SK-N-SH treated with all-trans-retinoic acid at 6 μM for 48 hours (cell line): ENCODE data around the gene PRSS56.

Experiments used
- ATAC-seq: fragments of 200-7000 bp; cut with Tn5 transposase; 3 replicates; pipeline ENCODE4 v1.9.1; 2020; ENCODE audit warnings: mild to moderate bottlenecking, moderate library complexity
- ARNTL ChIP-seq: fragments of 450-650 bp; formaldehyde crosslinking; IDR thresholded peaks from 2 replicates; pipeline ENCODE4 v1.5.0; 2020; ENCODE audit warnings: low read depth, mild to moderate bottlenecking, moderate library complexity, borderline replicate concordance
- CREB5 ChIP-seq: fragments of 250-450 bp; sonication (Bioruptor Pico); IDR thresholded peaks from 2 replicates; pipeline ENCODE4 v1.5.1; 2020; ENCODE audit warnings: low read depth, mild to moderate bottlenecking, moderate library complexity
- CSDC2 ChIP-seq: fragments of 250-450 bp; sonication (Bioruptor Pico); IDR thresholded peaks from 2 replicates; pipeline ENCODE4 v1.5.0; 2020; ENCODE audit warnings: mild to moderate bottlenecking, moderate library complexity
- ESRRG ChIP-seq: fragments of 250-450 bp; sonication (Bioruptor Pico); IDR thresholded peaks from 2 replicates; pipeline ENCODE4 v1.6.1; 2021; ENCODE audit warnings: mild to moderate bottlenecking
- GLIS3 ChIP-seq: fragments of 250-450 bp; sonication (Bioruptor Pico); IDR thresholded peaks from 2 replicates; pipeline ENCODE4 v1.5.0; 2020; ENCODE audit warnings: mild to moderate bottlenecking, moderate library complexity
- ISL1 ChIP-seq: fragments of 250-450 bp; sonication (Bioruptor Pico); IDR thresholded peaks from 2 replicates; pipeline ENCODE4 v2.1.2; 2022; ENCODE audit warnings: mild to moderate bottlenecking, moderate library complexity
- OSR1 ChIP-seq: fragments of 250-450 bp; sonication (Bioruptor Pico); IDR thresholded peaks from 2 replicates; pipeline ENCODE4 v1.8.0; 2022; ENCODE audit warnings: moderate library complexity, mild to moderate bottlenecking, inconsistent platforms
- PATZ1 ChIP-seq: fragments of 250-450 bp; sonication (Bioruptor Pico); IDR thresholded peaks from 2 replicates; pipeline ENCODE4 v1.8.0; 2020; ENCODE audit warnings: mild to moderate bottlenecking, moderate library complexity, borderline replicate concordance
- POU6F1 ChIP-seq: fragments of 250-450 bp; sonication (Bioruptor Pico); IDR thresholded peaks from 2 replicates; pipeline ENCODE4 v1.8.0; 2021; ENCODE audit warnings: low read depth, mild to moderate bottlenecking, moderate library complexity, borderline replicate concordance
- PPARA ChIP-seq: fragments of 250-450 bp; sonication (Bioruptor Pico); IDR thresholded peaks from 2 replicates; pipeline ENCODE4 v1.5.0; 2020; ENCODE audit warnings: mild to moderate bottlenecking, borderline replicate concordance
- SNAI2 ChIP-seq: fragments of 250-450 bp; sonication (Bioruptor Pico); IDR thresholded peaks from 2 replicates; pipeline ENCODE4 v1.5.0; 2020; ENCODE audit warnings: mild to moderate bottlenecking, moderate library complexity
- TCF4 ChIP-seq: fragments of 250-450 bp; sonication (Bioruptor Pico); IDR thresholded peaks from 2 replicates; pipeline ENCODE4 v1.8.0; 2021; ENCODE audit warnings: mild to moderate bottlenecking, moderate library complexity, borderline replicate concordance
- TOX ChIP-seq: fragments of 250-450 bp; sonication (Bioruptor Pico); IDR thresholded peaks from 2 replicates; pipeline ENCODE4 v1.8.0; 2021; ENCODE audit warnings: mild to moderate bottlenecking, moderate library complexity, borderline replicate concordance
- ZC3H10 ChIP-seq: fragments of 250-450 bp; sonication (Bioruptor Pico); IDR thresholded peaks from 2 replicates; pipeline ENCODE4 v1.5.1; 2021; ENCODE audit warnings: mild to moderate bottlenecking, moderate library complexity
- ZFP3 ChIP-seq: fragments of 250-450 bp; sonication (Bioruptor Pico); IDR thresholded peaks from 2 replicates; pipeline ENCODE4 v1.5.0; 2020; ENCODE audit warnings: mild to moderate bottlenecking, moderate library complexity
- ZFP30 ChIP-seq: fragments of 450-650 bp; formaldehyde crosslinking; IDR thresholded peaks from 2 replicates; pipeline ENCODE4 v1.5.0; 2022; ENCODE audit warnings: mild to moderate bottlenecking, moderate library complexity
- ZNF565 ChIP-seq: fragments of 450-650 bp; formaldehyde crosslinking; conservative IDR thresholded peaks from 2 replicates; pipeline ENCODE4 v1.5.0; 2020; ENCODE audit warnings: low read depth, mild to moderate bottlenecking, moderate library complexity
- ZNF70 ChIP-seq: fragments of 450-650 bp; formaldehyde crosslinking; IDR thresholded peaks from 2 replicates; pipeline ENCODE4 v1.5.0; 2020; ENCODE audit warnings: mild to moderate bottlenecking, moderate library complexity
- ZNF8 ChIP-seq: fragments of 450-650 bp; formaldehyde crosslinking; IDR thresholded peaks from 2 replicates; pipeline ENCODE4 v1.5.0; 2020; ENCODE audit warnings: mild to moderate bottlenecking, moderate library complexity
- TF ChIP-seq, protein P1 (sequence below): fragments of 250-450 bp; sonication (Bioruptor Pico); IDR thresholded peaks from 2 replicates; pipeline ENCODE4 v1.5.0; 2020; ENCODE audit warnings: mild to moderate bottlenecking, moderate library complexity

Gene PRSS56

GRCh38 chr2:232483311-232483922 lies 36.8 kb upstream of the PRSS56 start:
- TF ChIP-seq ZC3H10 (CRISPR knock-in tag) (no peak), PATZ1 (no peak), CSDC2 (no peak), ZFP30 (CRISPR knock-in tag) (no peak), GLIS3 (CRISPR knock-in tag) (no peak), TOX (CRISPR knock-in tag) (no peak), ESRRG (CRISPR knock-in tag) (no peak), SNAI2 (no peak), ZFP3 (CRISPR knock-in tag) (no peak)
- ATAC-seq: no peak

DNA sequence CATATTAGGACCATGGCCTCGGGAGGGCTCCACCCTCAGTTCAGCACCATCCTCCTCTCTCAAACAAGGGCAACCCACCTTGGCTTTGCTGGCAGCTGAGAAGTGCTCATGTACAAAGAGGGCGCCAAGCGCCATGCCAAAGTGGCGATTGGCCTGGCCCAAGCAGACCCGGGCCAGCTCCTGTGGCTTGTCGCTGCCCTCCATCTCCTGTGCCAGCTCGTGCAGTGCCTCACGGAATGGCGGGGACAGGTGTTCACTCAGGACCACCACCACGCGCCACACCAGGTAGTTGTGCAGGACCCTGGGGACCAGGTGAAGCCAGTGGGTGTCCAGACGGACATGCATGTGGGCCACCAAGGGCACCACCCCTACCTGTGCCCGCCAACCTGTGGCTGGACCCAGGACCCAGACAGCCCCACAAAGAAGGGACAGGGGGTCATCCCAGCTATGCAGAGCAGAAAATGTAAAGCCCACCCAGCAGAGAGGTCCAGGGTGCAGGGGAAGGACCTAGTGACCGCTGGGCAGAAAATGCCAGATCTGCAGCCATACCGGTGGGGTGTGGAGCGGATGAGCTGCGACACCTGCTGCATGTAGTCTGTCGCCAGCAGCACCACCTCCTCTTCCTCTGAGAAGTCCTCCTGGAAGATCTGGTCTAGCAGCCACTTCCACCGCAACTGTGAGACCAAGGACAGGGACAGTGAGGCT lies 36.1 kb upstream of the PRSS56 start:
- TF ChIP-seq OSR1 (CRISPR knock-in tag): no peak
- TF ChIP-seq TCF4 (CRISPR knock-in tag): no peak
- no peak for TF ChIP-seq POU6F1
- no peak for TF ChIP-seq CREB5
- no peak for TF ChIP-seq PPARA (CRISPR knock-in tag)
- TF ChIP-seq ZNF8: no peak
- no peak for TF ChIP-seq ZNF70 (CRISPR knock-in tag)
- no peak for TF ChIP-seq ZNF565 (CRISPR knock-in tag)
- TF ChIP-seq GLIS3 (CRISPR knock-in tag): no peak
- no peak for TF ChIP-seq PATZ1
- no peak for TF ChIP-seq TOX (CRISPR knock-in tag)
- TF ChIP-seq CSDC2: no peak
- TF ChIP-seq, protein P1, sequence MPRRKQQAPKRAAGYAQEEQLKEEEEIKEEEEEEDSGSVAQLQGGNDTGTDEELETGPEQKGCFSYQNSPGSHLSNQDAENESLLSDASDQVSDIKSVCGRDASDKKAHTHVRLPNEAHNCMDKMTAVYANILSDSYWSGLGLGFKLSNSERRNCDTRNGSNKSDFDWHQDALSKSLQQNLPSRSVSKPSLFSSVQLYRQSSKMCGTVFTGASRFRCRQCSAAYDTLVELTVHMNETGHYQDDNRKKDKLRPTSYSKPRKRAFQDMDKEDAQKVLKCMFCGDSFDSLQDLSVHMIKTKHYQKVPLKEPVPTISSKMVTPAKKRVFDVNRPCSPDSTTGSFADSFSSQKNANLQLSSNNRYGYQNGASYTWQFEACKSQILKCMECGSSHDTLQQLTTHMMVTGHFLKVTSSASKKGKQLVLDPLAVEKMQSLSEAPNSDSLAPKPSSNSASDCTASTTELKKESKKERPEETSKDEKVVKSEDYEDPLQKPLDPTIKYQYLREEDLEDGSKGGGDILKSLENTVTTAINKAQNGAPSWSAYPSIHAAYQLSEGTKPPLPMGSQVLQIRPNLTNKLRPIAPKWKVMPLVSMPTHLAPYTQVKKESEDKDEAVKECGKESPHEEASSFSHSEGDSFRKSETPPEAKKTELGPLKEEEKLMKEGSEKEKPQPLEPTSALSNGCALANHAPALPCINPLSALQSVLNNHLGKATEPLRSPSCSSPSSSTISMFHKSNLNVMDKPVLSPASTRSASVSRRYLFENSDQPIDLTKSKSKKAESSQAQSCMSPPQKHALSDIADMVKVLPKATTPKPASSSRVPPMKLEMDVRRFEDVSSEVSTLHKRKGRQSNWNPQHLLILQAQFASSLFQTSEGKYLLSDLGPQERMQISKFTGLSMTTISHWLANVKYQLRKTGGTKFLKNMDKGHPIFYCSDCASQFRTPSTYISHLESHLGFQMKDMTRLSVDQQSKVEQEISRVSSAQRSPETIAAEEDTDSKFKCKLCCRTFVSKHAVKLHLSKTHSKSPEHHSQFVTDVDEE: no peak
- TF ChIP-seq ESRRG (CRISPR knock-in tag): no peak
- no peak for ATAC-seq

- ATAC-seq: no peak
Observed at GRCh38 chr2:232484628-232485347, 35.4 kb upstream of the PRSS56 start.

More at GRCh38 chr2:232484628-232485347, 35.4 kb upstream of the PRSS56 start:
- no peak for TF ChIP-seq ESRRG (CRISPR knock-in tag)
- no peak for TF ChIP-seq ZNF70 (CRISPR knock-in tag)
- TF ChIP-seq, protein P1: no peak
- no peak for TF ChIP-seq ZFP30 (CRISPR knock-in tag)
- TF ChIP-seq CREB5: no peak
- TF ChIP-seq ZFP3 (CRISPR knock-in tag): no peak
- no peak for TF ChIP-seq ARNTL (CRISPR knock-in tag)
- no peak for TF ChIP-seq ISL1
- TF ChIP-seq PPARA (CRISPR knock-in tag): no peak
